ENCODE data around the gene PTCRA. TPM values are rescaled to one million over a fixed set of nuclear protein-coding genes. Genes with fewer than 3 reads are reported as not detected.

The PTCRA gene
- total and polyA plus RNA-seq, 2 donors from 2014 or later, result not detected

DNA sequence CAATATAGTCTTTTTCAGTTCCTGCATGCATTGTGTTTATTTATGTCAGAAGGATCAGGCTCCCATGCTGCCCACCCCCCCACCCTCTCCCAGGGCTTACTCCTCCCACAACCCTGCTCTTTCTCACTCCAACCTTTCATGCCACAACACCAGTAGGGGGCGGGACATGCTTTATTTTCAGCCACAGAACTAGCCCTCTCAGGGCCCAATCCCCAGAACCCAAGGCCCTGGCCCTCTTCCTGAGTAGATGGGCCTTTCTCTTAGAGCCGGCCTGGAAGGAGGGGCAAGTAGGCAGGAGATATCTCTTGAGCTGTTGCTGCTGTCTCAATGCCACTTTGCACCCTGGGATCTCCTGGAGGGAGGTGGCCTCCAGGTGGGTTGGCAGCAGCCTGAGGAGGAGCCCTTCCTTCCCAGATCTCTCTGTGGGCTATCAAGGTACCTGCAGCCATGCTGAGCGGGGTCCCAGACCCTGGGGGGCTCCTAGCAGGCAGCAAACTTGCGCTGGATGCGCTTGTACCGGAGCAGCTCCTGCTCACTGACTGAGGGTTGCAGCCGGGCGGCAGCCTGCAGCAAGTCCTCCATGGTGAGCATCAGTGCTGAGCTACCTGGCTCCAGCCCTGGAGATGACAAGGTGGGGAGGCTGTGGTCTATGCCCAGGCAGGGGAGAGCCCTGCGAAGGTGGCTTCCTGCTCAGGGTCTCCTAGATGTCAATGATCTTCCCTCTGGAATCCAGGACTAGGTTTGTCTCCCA is 48.2 kb downstream of the PTCRA start:
- no peaks in the 10 kb centered on the region for H3K9me3 ChIP-seq (ENCODE audit: control insufficient read depth in 2 of 3, insufficient read depth in 1 of 3, low read length in 3 of 3)
- DNase-seq, result peak in 4 of 5 donors; percentile 20 to 53 (median 34)
- no peak overlapping the region for H3K9ac ChIP-seq (ENCODE audit: low read length in 3 of 3)
- no peak overlapping the region for H3K27ac ChIP-seq (ENCODE audit: low read depth in 2 of 2, low read length in 2 of 2)
- H3K27me3 ChIP-seq (ENCODE audit: control insufficient read depth, insufficient read depth, low read length), result no peaks in the 10 kb centered on the region
- TF ChIP-seq, protein P1, sequence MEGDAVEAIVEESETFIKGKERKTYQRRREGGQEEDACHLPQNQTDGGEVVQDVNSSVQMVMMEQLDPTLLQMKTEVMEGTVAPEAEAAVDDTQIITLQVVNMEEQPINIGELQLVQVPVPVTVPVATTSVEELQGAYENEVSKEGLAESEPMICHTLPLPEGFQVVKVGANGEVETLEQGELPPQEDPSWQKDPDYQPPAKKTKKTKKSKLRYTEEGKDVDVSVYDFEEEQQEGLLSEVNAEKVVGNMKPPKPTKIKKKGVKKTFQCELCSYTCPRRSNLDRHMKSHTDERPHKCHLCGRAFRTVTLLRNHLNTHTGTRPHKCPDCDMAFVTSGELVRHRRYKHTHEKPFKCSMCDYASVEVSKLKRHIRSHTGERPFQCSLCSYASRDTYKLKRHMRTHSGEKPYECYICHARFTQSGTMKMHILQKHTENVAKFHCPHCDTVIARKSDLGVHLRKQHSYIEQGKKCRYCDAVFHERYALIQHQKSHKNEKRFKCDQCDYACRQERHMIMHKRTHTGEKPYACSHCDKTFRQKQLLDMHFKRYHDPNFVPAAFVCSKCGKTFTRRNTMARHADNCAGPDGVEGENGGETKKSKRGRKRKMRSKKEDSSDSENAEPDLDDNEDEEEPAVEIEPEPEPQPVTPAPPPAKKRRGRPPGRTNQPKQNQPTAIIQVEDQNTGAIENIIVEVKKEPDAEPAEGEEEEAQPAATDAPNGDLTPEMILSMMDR (IDR thresholded peaks at IDR 0.05; ENCODE audit: borderline replicate concordance, extremely low read depth, insufficient read depth), result peak; percentile 23
- H3K4me3 ChIP-seq (ENCODE audit: low read length in 3 of 3), result no peak overlapping the region
- FAIRE-seq, result no peak
- peaks cover 0 to 8% (median 0%) of the 10 kb centered on the region in 3 donors for H3K4me1 ChIP-seq (ENCODE audit: control insufficient read depth in 2 of 3, insufficient read depth in 2 of 3, low read depth in 1 of 3, low read length in 3 of 3)
- H3K36me3 ChIP-seq (ENCODE audit: control insufficient read depth in 2 of 3, insufficient read depth in 3 of 3, low read length in 3 of 3), result peaks cover 0 to 11% (median 3%) of the 10 kb centered on the region in 3 donors
- intact Hi-C loops (cut with DNase I), result no loop called here

GRCh38 chr6:42966571-42966970 is 50.7 kb downstream of the PTCRA start:
- Histone ChIP-seq H3K9ac (ENCODE audit: low read length in 3 of 3) (no peak overlapping the region), H3K27ac (ENCODE audit: low read depth in 2 of 2, low read length in 2 of 2) (no peak overlapping the region), H3K27me3 (ENCODE audit: control insufficient read depth, insufficient read depth, low read length) (no peaks in the 10 kb centered on the region), H3K9me3 (ENCODE audit: control insufficient read depth in 2 of 3, insufficient read depth in 1 of 3, low read length in 3 of 3) (no peaks in the 10 kb centered on the region), H3K36me3 (ENCODE audit: control insufficient read depth in 2 of 3, insufficient read depth in 3 of 3, low read length in 3 of 3) (peaks cover 0 to 18% (median 3%) of the 10 kb centered on the region in 3 donors), H3K4me1 (ENCODE audit: control insufficient read depth in 2 of 3, insufficient read depth in 2 of 3, low read depth in 1 of 3, low read length in 3 of 3) (no peaks in the 10 kb centered on the region), H3K4me3 (ENCODE audit: low read length in 3 of 3) (no peak overlapping the region)
- no peak for FAIRE-seq
- TF ChIP-seq, protein P1 (IDR thresholded peaks at IDR 0.05; ENCODE audit: borderline replicate concordance, extremely low read depth, insufficient read depth), result no peak
- DNase-seq, result no peak
- intact Hi-C loops (cut with DNase I), result no loop called here

DNA sequence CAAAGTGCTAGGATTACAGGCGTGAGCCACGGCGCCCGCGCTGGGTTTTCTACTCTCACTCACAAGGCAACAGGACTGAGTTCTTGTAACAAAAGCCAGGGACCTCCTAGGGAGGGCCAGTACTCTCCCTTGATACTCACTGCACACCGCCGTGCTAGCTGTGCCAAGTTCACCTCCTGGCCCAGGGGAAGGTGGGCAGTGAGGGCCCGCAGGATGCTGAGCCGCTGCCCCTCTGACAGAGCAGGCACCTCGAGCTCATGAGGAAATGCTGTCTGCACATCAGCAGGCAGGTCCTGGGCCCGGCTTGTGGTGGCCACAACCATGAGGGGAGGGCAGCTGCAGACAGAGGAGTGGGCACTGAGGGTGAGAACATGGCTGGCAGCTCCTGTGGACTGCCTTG is 51.4 kb downstream of the PTCRA start:
- H3K27me3 ChIP-seq (ENCODE audit: control insufficient read depth, insufficient read depth, low read length), result no peaks in the 10 kb centered on the region
- H3K36me3 ChIP-seq (ENCODE audit: control insufficient read depth in 2 of 3, insufficient read depth in 3 of 3, low read length in 3 of 3), result peaks cover 0 to 18% (median 3%) of the 10 kb centered on the region in 3 donors
- H3K27ac ChIP-seq (ENCODE audit: low read depth in 2 of 2, low read length in 2 of 2), result no peak overlapping the region
- intact Hi-C loops (cut with DNase I), result no loop called here
- H3K9ac ChIP-seq (ENCODE audit: low read length in 3 of 3), result no peak overlapping the region
- no peak overlapping the region for H3K4me3 ChIP-seq (ENCODE audit: low read length in 3 of 3)
- DNase-seq (no peak), FAIRE-seq (no peak)
- TF ChIP-seq, protein P1 (IDR thresholded peaks at IDR 0.05; ENCODE audit: borderline replicate concordance, extremely low read depth, insufficient read depth), result no peak
- H3K4me1 ChIP-seq (ENCODE audit: control insufficient read depth in 2 of 3, insufficient read depth in 2 of 3, low read depth in 1 of 3, low read length in 3 of 3), result no peaks in the 10 kb centered on the region
- no peaks in the 10 kb centered on the region for H3K9me3 ChIP-seq (ENCODE audit: control insufficient read depth in 2 of 3, insufficient read depth in 1 of 3, low read length in 3 of 3)
